ENCODE data around the gene EXOC6. TPM values are rescaled to one million over a fixed set of nuclear protein-coding genes. Genes with fewer than 3 reads are reported as not detected.
"Not testable (repeated sequence)": the region's sequence is repeated elsewhere in the genome, so short reads cannot be mapped to it uniquely, and the experiment has no call there.

Gene EXOC6
- total RNA-seq, 3 donors from 2014 or later: 7.0 to 26.1 (median 16.1) TPM

- no peaks in the 10 kb centered on the region for H3K27me3 ChIP-seq
- no peaks in the 10 kb centered on the region for H3K4me1 ChIP-seq
- no peaks in the 10 kb centered on the region for H3K9me3 ChIP-seq
- DNase-seq (ENCODE audit: low spot score in 2 of 2): no peak
- intact Hi-C loops (cut with DNase I; ENCODE audit: low total_unique reads): no loop called here
- H3K27ac ChIP-seq: no peak overlapping the region
- TF ChIP-seq POLR2AphosphoS5 (IDR thresholded peaks at IDR 0.05) (no peak), CTCF (IDR thresholded peaks at IDR 0.05) (no peak), POLR2A (IDR thresholded peaks at IDR 0.05) (no peak)
- H3K36me3 ChIP-seq: no peaks in the 10 kb centered on the region
- no peak overlapping the region for H3K4me3 ChIP-seq
Measured at GRCh38 chr10:92942226-92942625, 93.9 kb downstream of the EXOC6 start.

GRCh38 chr10:92946491-92946890, 98.2 kb downstream of the EXOC6 start:
- TF ChIP-seq POLR2AphosphoS5 (IDR thresholded peaks at IDR 0.05): no peak
- no peak for TF ChIP-seq CTCF (IDR thresholded peaks at IDR 0.05)
- TF ChIP-seq POLR2A (IDR thresholded peaks at IDR 0.05): no peak
- Histone ChIP-seq H3K27ac (no peak overlapping the region), H3K27me3 (no peaks in the 10 kb centered on the region), H3K4me3 (no peak overlapping the region), H3K9me3 (no peaks in the 10 kb centered on the region), H3K36me3 (peaks cover 6% of the 10 kb centered on the region), H3K4me1 (no peaks in the 10 kb centered on the region)
- DNase-seq (ENCODE audit: low spot score in 2 of 2): no peak
- intact Hi-C loops (cut with DNase I; ENCODE audit: low total_unique reads): no loop called here

- intact Hi-C loops (cut with DNase I; ENCODE audit: low total_unique reads): loop anchor here (2.0 kb wide), 1 partner anchor 26 kb away; no protein-coding TSS in a partner anchor
- DNase-seq (ENCODE audit: low spot score in 2 of 2); H3K4me1 ChIP-seq; H3K9me3 ChIP-seq; H3K36me3 ChIP-seq; H3K4me3 ChIP-seq; H3K27me3 ChIP-seq; H3K27ac ChIP-seq: not testable (repeated sequence)
Measured at GRCh38 chr10:92952573-92952972, 104.3 kb downstream of the EXOC6 start.

GRCh38 chr10:92957223-92958010, 109.1 kb downstream of the EXOC6 start:
- Histone ChIP-seq H3K9me3 (no peaks in the 10 kb centered on the region), H3K27me3 (no peaks in the 10 kb centered on the region), H3K4me1 (no peaks in the 10 kb centered on the region), H3K4me3 (no peak overlapping the region), H3K36me3 (no peaks in the 10 kb centered on the region), H3K27ac (no peak overlapping the region)
- intact Hi-C loops (cut with DNase I; ENCODE audit: low total_unique reads): no loop called here
- no peak for DNase-seq (ENCODE audit: low spot score in 2 of 2)
- TF ChIP-seq POLR2AphosphoS5 (IDR thresholded peaks at IDR 0.05) (no peak), POLR2A (IDR thresholded peaks at IDR 0.05) (no peak), CTCF (IDR thresholded peaks at IDR 0.05) (no peak)

GRCh38 chr10:92961638-92962037, 113.3 kb downstream of the EXOC6 start:
- no peaks in the 10 kb centered on the region for H3K4me1 ChIP-seq
- intact Hi-C loops (cut with DNase I; ENCODE audit: low total_unique reads): no loop called here
- TF ChIP-seq CTCF (IDR thresholded peaks at IDR 0.05) (no peak), POLR2A (IDR thresholded peaks at IDR 0.05) (no peak), POLR2AphosphoS5 (IDR thresholded peaks at IDR 0.05) (no peak)

More at GRCh38 chr10:92961638-92962037, 113.3 kb downstream of the EXOC6 start:
- Histone ChIP-seq H3K36me3 (no peaks in the 10 kb centered on the region), H3K27me3 (no peaks in the 10 kb centered on the region), H3K9me3 (no peaks in the 10 kb centered on the region), H3K27ac (no peak overlapping the region), H3K4me3 (no peak overlapping the region)
- no peak for DNase-seq (ENCODE audit: low spot score in 2 of 2)

Data from breast epithelium (tissue), 4 donors.